HEK293T (cell line): ENCODE data around the gene RTKN.

Experiments used
- ARNT ChIP-seq: fragments of 450-650 bp; IDR thresholded peaks from 2 replicates; pipeline ENCODE4 v1.6.1; 2017; ENCODE audit warnings: mild to moderate bottlenecking
- BHLHE40 ChIP-seq: fragments of 450-650 bp; IDR thresholded peaks from 2 replicates; pipeline ENCODE4 v1.6.1; 2016; ENCODE audit warnings: mild to moderate bottlenecking, moderate library complexity, borderline replicate concordance
- CTBP1 ChIP-seq: fragments of 450-650 bp; IDR thresholded peaks from 2 replicates; pipeline ENCODE4 v1.6.1; 2016; ENCODE audit warnings: borderline replicate concordance
- ELF4 ChIP-seq: fragments of 450-650 bp; IDR thresholded peaks from 2 replicates; pipeline ENCODE4 v1.6.1; 2017; ENCODE audit warnings: antibody characterized with exemption
- FOXK2 ChIP-seq: fragments of 450-650 bp; IDR thresholded peaks from 2 replicates; pipeline ENCODE4 v1.6.1; 2016; ENCODE audit warnings: mild to moderate bottlenecking
- FOXM1 ChIP-seq: fragments of 450-650 bp; IDR thresholded peaks from 2 replicates; pipeline ENCODE4 v1.6.1; 2017; ENCODE audit warnings: mild to moderate bottlenecking, borderline replicate concordance
- L3MBTL2 ChIP-seq: fragments of 450-650 bp; conservative IDR thresholded peaks from 2 replicates; pipeline ENCODE4 v1.6.1; 2016; ENCODE audit warnings: mild to moderate bottlenecking
- LEF1 ChIP-seq: fragments of 450-650 bp; IDR thresholded peaks from 2 replicates; pipeline ENCODE4 v1.6.1; 2017; ENCODE audit warnings: mild to moderate bottlenecking, borderline replicate concordance
- NFRKB ChIP-seq: fragments of 450-650 bp; IDR thresholded peaks from 2 replicates; pipeline ENCODE4 v1.6.1; 2016; ENCODE audit warnings: mild to moderate bottlenecking, moderate library complexity
- SP1 ChIP-seq: fragments of 450-650 bp; IDR thresholded peaks from 2 replicates; pipeline ENCODE4 v1.6.1; 2017
- SUZ12 ChIP-seq: fragments of 450-650 bp; IDR thresholded peaks from 2 replicates; pipeline ENCODE4 v1.6.1; 2016; ENCODE audit warnings: mild to moderate bottlenecking
- TARDBP ChIP-seq: fragments of 450-650 bp; IDR thresholded peaks from 2 replicates; pipeline ENCODE4 v1.6.1; 2016
- ZNF384 ChIP-seq: fragments of 450-650 bp; IDR thresholded peaks from 2 replicates; pipeline ENCODE4 v1.6.1; 2016
- TF ChIP-seq, protein P1 (sequence below): fragments of 450-650 bp; IDR thresholded peaks from 2 replicates; pipeline ENCODE4 v1.6.1; 2016

DNA sequence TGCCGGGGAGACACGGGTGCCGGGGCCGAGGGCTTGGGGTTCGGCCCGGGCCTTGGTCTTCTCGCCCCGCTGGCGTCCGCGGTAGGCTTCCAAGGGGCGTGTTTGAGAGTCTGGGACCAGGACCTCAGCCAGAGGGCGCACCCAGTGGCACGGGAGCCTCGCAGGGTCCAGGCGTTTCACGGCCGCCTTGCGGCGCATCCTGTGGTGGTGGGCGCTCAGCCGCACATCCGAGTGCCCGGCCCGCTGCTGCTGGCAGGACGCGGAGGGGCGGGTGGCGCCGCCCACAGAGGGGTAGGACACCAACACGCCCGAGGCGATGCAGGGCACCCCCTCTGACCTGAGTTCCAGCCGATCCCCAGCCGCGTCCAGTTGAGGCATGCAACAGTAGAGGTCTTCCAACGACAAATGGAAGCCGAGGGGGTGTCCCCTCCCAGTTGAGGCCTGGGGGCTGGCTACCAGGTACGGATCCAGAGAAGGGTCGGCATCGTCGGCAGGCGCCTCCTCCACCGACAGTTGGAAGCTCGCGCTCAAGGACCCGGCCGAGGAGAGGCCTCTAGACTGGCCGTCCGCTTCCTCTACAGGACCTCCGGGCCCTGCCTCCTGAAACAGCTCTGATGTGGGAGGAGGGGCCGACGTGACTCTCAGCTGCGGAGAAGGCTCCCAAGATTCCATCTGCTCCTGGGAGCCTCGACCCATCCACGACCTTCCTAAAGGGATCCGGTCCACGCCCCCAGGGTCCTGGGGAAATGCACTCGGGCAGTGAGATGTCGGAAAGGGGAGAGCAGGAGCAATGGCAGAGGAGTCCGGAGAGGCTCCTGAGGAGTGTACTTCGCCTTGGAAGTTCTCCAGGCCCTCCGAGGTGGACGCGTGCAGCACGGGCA lies 26.6 kb downstream of the RTKN start:
- TF ChIP-seq, protein P1, sequence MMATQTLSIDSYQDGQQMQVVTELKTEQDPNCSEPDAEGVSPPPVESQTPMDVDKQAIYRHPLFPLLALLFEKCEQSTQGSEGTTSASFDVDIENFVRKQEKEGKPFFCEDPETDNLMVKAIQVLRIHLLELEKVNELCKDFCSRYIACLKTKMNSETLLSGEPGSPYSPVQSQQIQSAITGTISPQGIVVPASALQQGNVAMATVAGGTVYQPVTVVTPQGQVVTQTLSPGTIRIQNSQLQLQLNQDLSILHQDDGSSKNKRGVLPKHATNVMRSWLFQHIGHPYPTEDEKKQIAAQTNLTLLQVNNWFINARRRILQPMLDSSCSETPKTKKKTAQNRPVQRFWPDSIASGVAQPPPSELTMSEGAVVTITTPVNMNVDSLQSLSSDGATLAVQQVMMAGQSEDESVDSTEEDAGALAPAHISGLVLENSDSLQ: no peak
- TF ChIP-seq NFRKB (no peak), CTBP1 (no peak), BHLHE40 (no peak), FOXM1 (no peak), LEF1 (no peak), ZNF384 (no peak), ELF4 (no peak), SP1 (no peak), ARNT (no peak), SUZ12 (no peak), TARDBP (no peak), FOXK2 (no peak), L3MBTL2 (no peak)
